HepG2 (cell line): ENCODE results near the gene DFFA.

Experiments
- CSRNP1 ChIP-seq: sonication (generic); formaldehyde crosslinking; IDR thresholded peaks from 2 replicates; pipeline ENCODE4 v1.8.1; 2023; ENCODE audit warnings: mild to moderate bottlenecking, missing genetic modification reagents
- ELK4 ChIP-seq: sonication (generic); formaldehyde crosslinking; IDR thresholded peaks from 2 replicates; pipeline ENCODE4 v1.9.0; 2021; ENCODE audit warnings: missing genetic modification reagents, borderline replicate concordance
- EZH2 ChIP-seq: conservative IDR thresholded peaks from 2 replicates; pipeline ENCODE4 v1.6.1; 2012; ENCODE audit warnings: mild to moderate bottlenecking, low read depth, low read length, moderate library complexity
- PRDM4 ChIP-seq: sonication (generic); formaldehyde crosslinking; IDR thresholded peaks from 2 replicates; pipeline ENCODE4 v1.9.0; 2021; ENCODE audit warnings: missing genetic modification reagents, borderline replicate concordance
- ZBTB20 ChIP-seq: sonication (generic); formaldehyde crosslinking; IDR thresholded peaks from 2 replicates; pipeline ENCODE4 v1.8.1; 2023; ENCODE audit warnings: missing genetic modification reagents, low read depth, mild to moderate bottlenecking, borderline replicate concordance

GRCh38 chr1:10434590-10434989 lies 37.7 kb downstream of the DFFA start:
- TF ChIP-seq PRDM4 (CRISPR knock-in tag) (no peak), ZBTB20 (CRISPR knock-in tag) (no peak), ELK4 (CRISPR knock-in tag) (no peak), CSRNP1 (CRISPR knock-in tag) (no peak), EZH2 (no peak)
